GM08714 (cell line): ENCODE measurements around the gene STK24.

Experiments used
- H3K4me3 ChIP-seq: fragments of 200-500 bp; sonication (Bioruptor generic); 2 replicates; pipeline ENCODE4 v1.5.1; 2014; ENCODE audit warnings: mild to moderate bottlenecking, low read length, inconsistent platforms
- ZNF274 ChIP-seq: IDR thresholded peaks from 2 replicates; pipeline ENCODE4 v1.6.1; 2012; ENCODE audit warnings: mild to moderate bottlenecking, low read depth, low read length

STK24 gene

GRCh38 chr13:98480915-98481877, 95.7 kb downstream of the STK24 start:
- TF ChIP-seq ZNF274: no peak
- H3K4me3 ChIP-seq: no peak overlapping the region

DNA sequence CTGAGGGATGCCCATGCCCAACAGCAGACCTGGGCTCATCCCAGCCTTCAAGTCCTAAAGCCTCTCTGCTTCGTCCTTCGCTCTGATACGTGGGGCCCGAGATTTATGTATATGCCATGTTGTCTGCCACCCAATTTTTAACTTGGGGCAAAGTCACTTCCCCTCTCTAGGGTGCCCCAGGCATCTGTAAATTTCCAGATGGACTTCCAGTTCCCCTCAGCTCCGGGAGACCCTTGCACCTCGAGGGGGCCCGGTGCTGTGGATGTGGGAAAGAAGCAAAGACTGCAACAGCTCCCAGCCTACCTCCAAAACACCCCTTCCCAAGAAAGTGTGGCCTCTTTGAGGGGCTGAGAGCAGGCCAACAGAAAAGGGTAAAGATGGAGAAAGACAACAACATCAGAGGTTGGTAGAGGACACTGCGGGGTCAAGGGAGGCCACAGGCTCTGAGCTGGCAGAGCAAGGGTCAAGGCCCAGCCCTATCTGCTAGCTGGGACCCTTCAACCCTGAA, 97.4 kb downstream of the STK24 start:
- TF ChIP-seq ZNF274: no peak

GRCh38 chr13:98478189-98479129, 98.4 kb downstream of the STK24 start:
- TF ChIP-seq ZNF274: no peak
- no peak overlapping the region for H3K4me3 ChIP-seq

More for the DNA sequence above, 97.4 kb downstream of the STK24 start:
- H3K4me3 ChIP-seq: no peak overlapping the region

DNA sequence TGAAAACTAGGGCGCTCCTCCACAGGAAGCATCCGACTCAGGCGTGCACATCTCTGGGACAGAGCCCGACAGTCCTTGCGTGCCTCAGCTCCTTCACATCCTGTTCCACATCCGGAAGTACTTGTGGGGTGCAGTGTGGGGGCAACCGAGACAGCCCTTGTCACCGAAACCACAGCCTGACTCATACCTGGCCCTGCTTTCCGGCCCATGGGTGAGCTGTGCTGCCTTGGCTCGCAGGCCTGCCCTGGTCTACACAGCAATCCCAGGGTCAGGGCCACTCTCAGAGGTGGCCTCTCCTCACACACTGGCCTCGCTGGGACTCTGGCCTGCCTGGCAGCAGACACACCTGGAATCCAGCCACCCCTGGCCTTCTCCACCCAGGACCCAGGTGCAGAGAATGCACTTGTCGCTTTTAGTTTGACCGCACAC, 100.4 kb downstream of the STK24 start:
- TF ChIP-seq ZNF274: no peak
- H3K4me3 ChIP-seq: peak overlapping the region; percentile 21; the same call in 1 of the 2 replicates

DNA sequence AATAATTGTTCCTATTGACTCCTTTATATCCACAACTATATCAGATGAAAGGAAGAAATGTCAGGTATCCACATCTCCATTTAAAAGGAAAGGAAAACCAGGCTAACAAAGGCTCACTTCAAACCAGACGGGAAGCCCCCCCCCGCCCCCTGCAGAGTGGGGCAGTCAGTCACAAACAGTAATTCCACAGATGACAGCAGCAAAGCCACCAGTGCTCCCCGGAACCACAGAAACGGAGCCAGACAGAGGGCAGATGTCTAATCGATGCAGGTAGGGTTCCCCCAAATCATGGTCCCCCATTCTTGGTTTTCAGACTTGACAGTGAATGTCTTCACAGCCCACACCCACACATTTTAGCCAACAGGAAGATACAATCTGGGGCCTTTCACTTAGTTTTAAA, 100.8 kb downstream of the STK24 start:
- H3K4me3 ChIP-seq: peak overlapping the region; percentile 21; the same call in 1 of the 2 replicates
- no peak for TF ChIP-seq ZNF274

- peak overlapping the region; percentile 8; the same call in 1 of the 2 replicates for H3K4me3 ChIP-seq
- TF ChIP-seq ZNF274: no peak
Measured at GRCh38 chr13:98475522-98475921, 101.4 kb downstream of the STK24 start.

GRCh38 chr13:98474761-98475160, 102.1 kb downstream of the STK24 start:
- no peak for TF ChIP-seq ZNF274
- H3K4me3 ChIP-seq: no peak overlapping the region

- no peak for TF ChIP-seq ZNF274
- no peak overlapping the region for H3K4me3 ChIP-seq
Measured at GRCh38 chr13:98474292-98474691, 102.6 kb downstream of the STK24 start.

DNA sequence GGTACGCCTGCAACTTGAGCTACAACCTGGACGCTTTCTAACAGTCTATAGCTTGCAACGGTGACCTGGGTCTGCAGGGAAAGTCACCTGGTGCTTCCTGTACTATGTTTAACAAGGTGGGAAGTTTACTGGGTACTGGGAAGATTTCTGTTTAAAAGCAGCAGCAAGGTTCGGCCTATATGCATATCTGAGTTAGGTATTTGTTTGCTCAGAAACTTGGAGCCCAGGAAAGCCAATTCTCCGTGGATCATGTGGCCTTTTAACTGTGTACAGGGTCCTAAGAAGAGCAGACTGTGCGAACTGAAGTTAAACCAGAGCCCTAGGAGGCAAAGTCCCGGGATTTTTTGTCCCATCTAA, 103.1 kb downstream of the STK24 start:
- no peak overlapping the region for H3K4me3 ChIP-seq
- TF ChIP-seq ZNF274: no peak

- H3K4me3 ChIP-seq: no peak overlapping the region
- TF ChIP-seq ZNF274: no peak
Measured at GRCh38 chr13:98473135-98473787, 103.6 kb downstream of the STK24 start.

DNA sequence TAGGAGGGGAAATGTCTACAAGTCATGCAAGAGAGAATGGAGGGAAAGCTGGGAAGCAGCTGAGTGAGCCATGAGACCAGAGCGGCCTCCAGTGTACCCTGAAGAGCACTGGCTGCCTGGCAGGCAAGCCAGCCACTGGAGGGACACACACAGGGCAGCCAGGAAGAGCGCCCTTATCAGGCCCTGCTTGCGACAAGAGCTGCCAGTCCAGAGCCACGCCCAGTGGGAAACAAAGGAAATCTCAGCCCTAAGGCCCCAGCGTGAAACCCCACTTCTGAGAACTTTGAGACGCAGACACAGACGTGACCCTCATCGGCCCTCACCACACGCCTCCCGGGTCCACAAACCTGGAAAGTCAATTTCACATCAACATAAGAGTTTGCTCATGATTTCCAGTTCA, 105.0 kb downstream of the STK24 start:
- no peak for TF ChIP-seq ZNF274
- no peak overlapping the region for H3K4me3 ChIP-seq

DNA sequence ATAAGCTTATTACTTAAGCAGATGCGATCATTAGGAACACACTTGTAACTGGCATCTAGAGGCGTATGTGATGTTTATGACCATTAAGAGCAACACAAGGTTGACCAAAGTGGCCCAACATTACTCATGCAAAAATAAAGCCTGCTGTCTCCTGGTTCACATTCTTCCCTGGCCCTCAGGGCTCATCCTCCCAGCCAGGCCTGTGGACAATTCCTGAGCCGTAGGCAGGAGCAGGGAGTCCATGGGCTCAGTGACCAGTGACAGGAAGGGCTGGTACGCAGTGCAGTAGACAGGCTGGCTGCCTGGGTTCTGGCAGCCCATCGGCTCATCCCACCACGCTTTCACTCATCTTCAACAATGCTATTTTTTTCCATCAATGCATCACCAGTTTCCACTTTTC, 106.0 kb downstream of the STK24 start:
- no peak for TF ChIP-seq ZNF274
- no peak overlapping the region for H3K4me3 ChIP-seq

DNA sequence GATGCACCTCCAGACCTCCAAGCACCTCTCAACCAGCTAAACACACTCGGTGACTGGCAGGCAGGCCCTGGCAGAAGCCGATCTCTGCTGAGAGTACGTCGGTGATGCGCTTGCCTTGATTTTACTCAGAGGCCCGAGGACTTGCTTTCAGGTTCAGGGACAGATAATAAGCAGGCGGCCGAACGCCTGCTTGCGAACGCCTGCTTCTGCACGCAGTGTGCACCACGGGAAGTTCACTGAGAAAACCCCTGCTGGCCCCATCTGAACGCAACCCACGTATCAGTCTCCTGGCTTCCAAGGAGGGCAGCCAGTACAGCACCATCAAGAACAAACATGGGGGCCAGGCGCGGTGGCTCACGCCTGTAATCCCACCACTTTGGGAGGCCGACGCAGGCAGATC, 108.0 kb downstream of the STK24 start:
- no peak overlapping the region for H3K4me3 ChIP-seq
- TF ChIP-seq ZNF274: no peak

- H3K4me3 ChIP-seq: no peak overlapping the region
- TF ChIP-seq ZNF274: no peak
Measured at GRCh38 chr13:98468361-98468760, 108.5 kb downstream of the STK24 start.
